B cell (primary cell): Measurements from ENCODE around the gene TYW1. TPM values are rescaled to one million over a fixed set of nuclear protein-coding genes. Genes with fewer than 3 reads are reported as not detected.
"Not testable (repeated sequence)": the region's sequence is repeated elsewhere in the genome, so short reads cannot be mapped to it uniquely, and the experiment has no call there.

Experiments used
- ATAC-seq: fragments of 200-7000 bp; cut with Tn5 transposase; one replicate; pipeline ENCODE4 v1.10.0; 2021; ENCODE audit warnings: low read depth, mild to moderate bottlenecking, moderate number of reproducible peaks, moderate library complexity
- CTCF ChIA-PET: fragments of 350-600 bp; sonication (Branson Sonifier 250); formaldehyde crosslinking; loops from one replicate; lab custom pipeline; 2021; ENCODE audit warnings: antibody characterized with exemption, inconsistent platforms; lab: Charles Lee
- POLR2A ChIA-PET: fragments of 350-600 bp; sonication (Branson Sonifier 250); formaldehyde crosslinking; loops from one replicate; lab custom pipeline; 2021; ENCODE audit warnings: antibody characterized with exemption; lab: Charles Lee
- DNase-seq: peaks from one replicate; pipeline ENCODE4 v3.0.0; 2013
- H2AFZ ChIP-seq: 2 replicates; pipeline ENCODE4 v1.6.1; 2012; ENCODE audit warnings: mild to moderate bottlenecking, low read depth, low read length; ENCODE audit not compliant: insufficient read depth, poor library complexity, severe bottlenecking
- H3K27ac ChIP-seq, 2 donors: 1 replicate in 1 of 2; 2 replicates in 1 of 2; pipeline ENCODE4 v1.5.1; 2012 to 2013; ENCODE audit warnings: low read length in 2 of 2, mild to moderate bottlenecking in 2 of 2, moderate library complexity in 1 of 2
- H3K27me3 ChIP-seq, 4 experiments: fragments of 200-600 bp in 1 of 4; sonication (generic) in 1 of 4; replicated peaks in 1 of 4; 1 replicate in 2 of 4; 2 replicates in 2 of 4; pipeline versions ENCODE4 v1.6.1 to v1.7.0; 2013 to 2016; ENCODE audit warnings: low read length in 3 of 4, mild to moderate bottlenecking in 2 of 4, mixed read lengths in 1 of 4, moderate library complexity in 1 of 4; ENCODE audit not compliant: insufficient read depth in 4 of 4, control insufficient read depth in 3 of 4; ENCODE audit errors: control extremely low read depth in 1 of 4
- H3K36me3 ChIP-seq, 2 experiments: replicated peaks in 1 of 2; 1 replicate in 1 of 2; 2 replicates in 1 of 2; pipeline versions ENCODE4 v1.6.1 to v1.7.1; 2013; ENCODE audit warnings: low read length in 1 of 2; ENCODE audit not compliant: insufficient read depth in 2 of 2, control insufficient read depth in 1 of 2; ENCODE audit errors: control extremely low read depth in 1 of 2, extremely low read depth in 1 of 2
- H3K4me1 ChIP-seq, 2 donors: fragments of 200-600 bp in 1 of 2; sonication (generic) in 1 of 2; 1 replicate in 1 of 2; 2 replicates in 1 of 2; pipeline versions ENCODE4 v1.5.1 to v1.6.1; 2013 to 2017; ENCODE audit warnings: low read length in 2 of 2; ENCODE audit not compliant: control insufficient read depth in 2 of 2, insufficient read depth in 2 of 2
- H3K4me2 ChIP-seq: replicated peaks from 2 replicates; pipeline ENCODE3; 2012; ENCODE audit warnings: mild to moderate bottlenecking, low read depth, low read length; ENCODE audit not compliant: poor library complexity, severe bottlenecking
- H3K4me3 ChIP-seq, 5 experiments: fragments of 200-600 bp in 1 of 5; sonication (generic) in 1 of 5; 1 replicate in 3 of 5; 2 replicates in 2 of 5; pipeline versions ENCODE4 v1.5.1 to v1.7.0; 2011 to 2016; ENCODE audit warnings: low read length in 4 of 5, mild to moderate bottlenecking in 4 of 5, low read depth in 2 of 5, control low read depth in 1 of 5, moderate library complexity in 1 of 5; ENCODE audit not compliant: insufficient read depth in 1 of 5; ENCODE audit errors: control extremely low read depth in 1 of 5, extremely low read depth in 1 of 5
- H3K79me2 ChIP-seq: fragments of 200-600 bp; sonication (generic); one replicate; pipeline ENCODE4 v1.6.0; 2016; ENCODE audit warnings: low read length; ENCODE audit not compliant: control insufficient read depth, insufficient read depth
- H3K9ac ChIP-seq: fragments of 200-600 bp; sonication (generic); 2 replicates; pipeline ENCODE4 v1.6.1; 2017; ENCODE audit warnings: mild to moderate bottlenecking, low read length, moderate library complexity
- H3K9me3 ChIP-seq, 3 donors: one replicate each; pipeline versions ENCODE4 v1.6.1 to v1.7.1; 2013; ENCODE audit warnings: low read length in 2 of 3; ENCODE audit not compliant: control insufficient read depth in 2 of 3, insufficient read depth in 1 of 3; ENCODE audit errors: control extremely low read depth in 1 of 3
- H4K20me1 ChIP-seq: 2 replicates; pipeline ENCODE4 v1.6.0; 2012; ENCODE audit warnings: mild to moderate bottlenecking, low read length; ENCODE audit not compliant: insufficient read depth, control insufficient read depth, poor library complexity, severe bottlenecking
- H3K27ac Mint-ChIP-seq: one replicate; pipeline ENCODE4 v1.8.0; 2021; ENCODE audit warnings: mixed read lengths
- H3K27me3 Mint-ChIP-seq: one replicate; pipeline ENCODE4 v1.8.0; 2021; ENCODE audit warnings: mixed read lengths
- H3K4me1 Mint-ChIP-seq: one replicate; pipeline ENCODE4 v1.8.0; 2021; ENCODE audit warnings: mixed read lengths
- H3K4me3 Mint-ChIP-seq: one replicate; pipeline ENCODE4 v1.8.0; 2021; ENCODE audit warnings: mixed read lengths
- H3K9me3 Mint-ChIP-seq: one replicate; pipeline ENCODE4 v1.8.0; 2022; ENCODE audit warnings: mixed read lengths; ENCODE audit not compliant: insufficient read depth
- EZH2 ChIP-seq: IDR thresholded peaks from 2 replicates; pipeline ENCODE4 v1.6.1; 2012; ENCODE audit warnings: borderline replicate concordance, low read depth, mild to moderate bottlenecking, moderate library complexity, low read length; ENCODE audit not compliant: insufficient read depth, poor library complexity, severe bottlenecking
- WGBS: methylation state at CpG from one replicate; pipeline ENCODE4 v1.1.5; 2013; ENCODE audit warnings: missing lambda C conversion rate; ENCODE audit not compliant: insufficient coverage; 5-methylcytosine and 5-hydroxymethylcytosine counted together
- intact Hi-C: fragments of 100-400 bp; cut with micrococcal nuclease; formaldehyde crosslinking; loops from one replicate; pipeline ENCODE4 v1.10.0; 2022
- polyA plus RNA-seq: library from polyadenylated mRNA; depleted of rRNA; stranded (reverse); fragments of >200 nt; gene quantifications from 2 replicates; pipeline ENCODE4 v1.2.3, GENCODE V29; 2012
- total RNA-seq, 2 donors: library from RNA; stranded (reverse); fragments of 120-200 nt in 1 of 2; gene quantifications; 1 replicate in 1 of 2; 2 replicates in 1 of 2; pipeline versions ENCODE4 v1.2.3 to v1.2.4, GENCODE V29; 2013 to 2022
- TF ChIP-seq, protein P1 (sequence below): fragments of 200-600 bp; IDR thresholded peaks from one replicate; pipeline ENCODE4 v1.8.0; 2022; ENCODE audit warnings: antibody characterized with exemption, mild to moderate bottlenecking

Gene TYW1
- total and polyA plus RNA-seq, 2 donors (not counting 1 experiment from before 2014, with no cell fraction given): 9.4 to 33.6 TPM

DNA sequence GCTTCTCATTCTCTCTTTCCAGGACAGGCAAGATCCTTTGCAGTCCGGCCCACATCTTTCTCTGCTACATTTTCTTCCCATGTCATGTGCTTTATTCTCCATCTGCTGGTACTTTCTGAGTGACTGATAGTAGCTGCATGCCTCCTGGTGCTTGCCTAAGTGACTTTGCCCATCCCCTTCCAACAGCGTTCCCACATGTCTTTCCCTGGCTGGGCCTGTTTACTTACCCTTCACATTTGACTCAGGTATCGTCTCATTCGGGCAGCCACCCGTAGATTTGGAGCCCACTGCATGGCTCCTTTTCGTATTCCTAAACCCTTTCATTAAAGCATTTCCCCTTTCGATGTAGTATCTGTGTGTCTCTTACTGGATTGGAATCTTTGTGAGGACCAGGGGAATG lies 24.6 kb downstream of the TYW1 start:
- no peak overlapping the region for H3K27ac ChIP-seq
- no peak overlapping the region for H3K4me3 ChIP-seq
- H3K4me2 ChIP-seq: no peak overlapping the region
- H3K79me2 ChIP-seq: no peaks in the 10 kb centered on the region
- no peak overlapping the region for H3K9ac ChIP-seq
- Mint-ChIP-seq H3K4me3 (no peak overlapping the region), H3K4me1 (no peaks in the 10 kb centered on the region), H3K9me3 (no peaks in the 10 kb centered on the region), H3K27ac (no peak overlapping the region), H3K27me3 (no peaks in the 10 kb centered on the region)
- TF ChIP-seq, protein P1, sequence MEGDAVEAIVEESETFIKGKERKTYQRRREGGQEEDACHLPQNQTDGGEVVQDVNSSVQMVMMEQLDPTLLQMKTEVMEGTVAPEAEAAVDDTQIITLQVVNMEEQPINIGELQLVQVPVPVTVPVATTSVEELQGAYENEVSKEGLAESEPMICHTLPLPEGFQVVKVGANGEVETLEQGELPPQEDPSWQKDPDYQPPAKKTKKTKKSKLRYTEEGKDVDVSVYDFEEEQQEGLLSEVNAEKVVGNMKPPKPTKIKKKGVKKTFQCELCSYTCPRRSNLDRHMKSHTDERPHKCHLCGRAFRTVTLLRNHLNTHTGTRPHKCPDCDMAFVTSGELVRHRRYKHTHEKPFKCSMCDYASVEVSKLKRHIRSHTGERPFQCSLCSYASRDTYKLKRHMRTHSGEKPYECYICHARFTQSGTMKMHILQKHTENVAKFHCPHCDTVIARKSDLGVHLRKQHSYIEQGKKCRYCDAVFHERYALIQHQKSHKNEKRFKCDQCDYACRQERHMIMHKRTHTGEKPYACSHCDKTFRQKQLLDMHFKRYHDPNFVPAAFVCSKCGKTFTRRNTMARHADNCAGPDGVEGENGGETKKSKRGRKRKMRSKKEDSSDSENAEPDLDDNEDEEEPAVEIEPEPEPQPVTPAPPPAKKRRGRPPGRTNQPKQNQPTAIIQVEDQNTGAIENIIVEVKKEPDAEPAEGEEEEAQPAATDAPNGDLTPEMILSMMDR: no peak
- no peak for TF ChIP-seq EZH2
- no peaks in the 10 kb centered on the region for H3K27me3 ChIP-seq
- POLR2A ChIA-PET: no interaction called here
- peaks cover 12 to 50% of the 10 kb centered on the region in 2 experiments for H3K36me3 ChIP-seq
- intact Hi-C loops: no loop called here
- CTCF ChIA-PET: interaction anchor here (0.6 kb wide), 1 partner anchor 387 kb away, joined by 3 read pairs; no protein-coding TSS in a partner anchor
- H3K9me3 ChIP-seq: no peaks in the 10 kb centered on the region
- no peak for ATAC-seq
- H4K20me1 ChIP-seq: no peaks in the 10 kb centered on the region
- WGBS: 100% methylated on average over 2 of the region's 7 CpGs
- H2AFZ ChIP-seq: no peak overlapping the region
- DNase-seq: no peak
- no peaks in the 10 kb centered on the region for H3K4me1 ChIP-seq

DNA sequence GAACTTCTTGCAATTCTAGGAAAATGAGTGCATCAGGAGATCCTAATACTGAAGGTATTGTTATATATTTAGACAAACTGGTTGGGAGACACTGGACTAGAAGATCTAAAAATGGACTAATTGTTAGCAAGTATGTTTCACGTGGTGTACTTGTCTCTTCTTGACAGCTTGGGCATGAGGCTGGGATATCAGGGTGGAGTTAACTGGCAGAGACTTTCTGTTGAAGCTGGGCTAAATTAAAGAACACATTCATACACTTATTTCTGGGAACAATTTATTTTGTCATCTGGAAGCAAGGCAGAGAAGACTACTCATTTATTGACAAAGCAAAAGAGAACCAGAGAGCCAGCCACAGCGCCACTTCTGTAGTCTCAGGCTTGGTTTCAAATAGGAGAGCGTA lies 25.9 kb downstream of the TYW1 start:
- Mint-ChIP-seq H3K4me1 (no peaks in the 10 kb centered on the region), H3K9me3 (no peaks in the 10 kb centered on the region)
- 100% methylated on average over 2 of the region's 3 CpGs for WGBS

DNA sequence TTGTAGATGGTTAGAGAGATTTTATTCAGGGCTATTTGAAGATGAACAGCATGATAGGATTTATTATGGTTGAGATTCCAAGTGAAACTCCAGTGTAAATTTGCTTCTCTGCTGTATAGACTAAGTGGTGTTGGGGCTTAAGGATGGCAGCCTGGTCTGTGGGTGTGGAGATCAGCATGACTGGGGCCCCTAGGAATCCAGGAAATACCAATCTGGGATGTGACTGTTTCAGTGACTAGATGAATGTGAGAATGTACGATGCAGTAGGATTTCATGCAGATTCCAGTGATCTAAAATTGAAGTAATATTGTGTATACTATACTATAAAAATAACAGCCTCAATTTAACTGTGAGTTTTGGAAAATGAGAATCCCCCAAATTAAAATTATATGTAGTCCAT lies 28.8 kb downstream of the TYW1 start:
- Histone ChIP-seq H3K9me3 (peaks cover 0 to 12% (median 3%) of the 10 kb centered on the region in 3 donors), H3K36me3 (peaks cover 7 to 38% of the 10 kb centered on the region in 2 experiments)
- H3K4me1 Mint-ChIP-seq, POLR2A ChIA-PET, DNase-seq, H3K27me3 Mint-ChIP-seq, H3K27ac ChIP-seq, H3K9ac ChIP-seq, H3K79me2 ChIP-seq, H4K20me1 ChIP-seq, CTCF ChIA-PET, H3K27me3 ChIP-seq, H3K4me2 ChIP-seq, ATAC-seq, H3K9me3 Mint-ChIP-seq, H2AFZ ChIP-seq, intact Hi-C loops, H3K4me3 Mint-ChIP-seq, H3K4me3 ChIP-seq, H3K27ac Mint-ChIP-seq, H3K4me1 ChIP-seq: not testable (repeated sequence)
- WGBS: no CpG with 5 or more reads among the region's 1 CpG

More for the DNA sequence above, 25.9 kb downstream of the TYW1 start:
- no peak overlapping the region for H3K4me3 ChIP-seq
- no peak overlapping the region for H3K4me3 Mint-ChIP-seq
- no peak overlapping the region for H3K27ac Mint-ChIP-seq
- H3K4me1 ChIP-seq: no peaks in the 10 kb centered on the region
- ChIA-PET POLR2A (no interaction called here), CTCF (no interaction called here)
- no peak overlapping the region for H3K27ac ChIP-seq
- no peak overlapping the region for H3K9ac ChIP-seq
- H3K9me3 ChIP-seq: no peaks in the 10 kb centered on the region
- H3K79me2 ChIP-seq: no peaks in the 10 kb centered on the region
- ATAC-seq: no peak
- intact Hi-C loops: no loop called here
- DNase-seq: no peak
- H3K27me3 Mint-ChIP-seq: no peaks in the 10 kb centered on the region
- H3K36me3 ChIP-seq: peaks cover 12 to 52% of the 10 kb centered on the region in 2 experiments
- no peaks in the 10 kb centered on the region for H3K27me3 ChIP-seq
- TF ChIP-seq, protein P1: no peak
- TF ChIP-seq EZH2: no peak
- H4K20me1 ChIP-seq: no peaks in the 10 kb centered on the region
- no peak overlapping the region for H3K4me2 ChIP-seq
- no peak overlapping the region for H2AFZ ChIP-seq
